GM20000 (cell line): Measurements from ENCODE around the gene CCDC24.

Experiments
- DNase-seq: peaks from one replicate; pipeline ENCODE4 v3.0.0; 2012; ENCODE audit warnings: low spot score
- TF ChIP-seq, protein P1 (sequence below): IDR thresholded peaks from 2 replicates; pipeline ENCODE4 v1.5.1; 2012; ENCODE audit warnings: mild to moderate bottlenecking, control low read depth; ENCODE audit errors: extremely low read depth, missing control alignments

Gene CCDC24

DNA sequence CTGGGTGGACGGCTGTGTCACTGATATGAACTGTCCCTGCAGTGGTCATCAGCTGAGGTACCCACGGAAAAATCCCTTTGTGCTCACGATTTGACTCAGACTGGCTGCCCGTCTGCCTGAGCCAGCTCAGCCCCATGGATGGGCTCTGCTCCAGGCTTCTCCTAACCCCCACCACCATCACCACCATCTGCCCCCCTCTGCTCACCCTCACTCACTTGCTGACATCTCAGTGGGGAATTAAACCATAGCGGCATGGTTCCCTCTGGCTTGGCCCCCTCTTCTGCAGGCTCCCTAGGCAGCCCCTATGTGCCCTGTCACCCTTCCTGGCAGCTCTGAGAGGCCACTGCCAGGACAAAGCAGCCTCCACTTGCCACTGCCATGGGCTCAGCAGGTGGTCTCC is 22.6 kb downstream of the CCDC24 start:
- TF ChIP-seq, protein P1, sequence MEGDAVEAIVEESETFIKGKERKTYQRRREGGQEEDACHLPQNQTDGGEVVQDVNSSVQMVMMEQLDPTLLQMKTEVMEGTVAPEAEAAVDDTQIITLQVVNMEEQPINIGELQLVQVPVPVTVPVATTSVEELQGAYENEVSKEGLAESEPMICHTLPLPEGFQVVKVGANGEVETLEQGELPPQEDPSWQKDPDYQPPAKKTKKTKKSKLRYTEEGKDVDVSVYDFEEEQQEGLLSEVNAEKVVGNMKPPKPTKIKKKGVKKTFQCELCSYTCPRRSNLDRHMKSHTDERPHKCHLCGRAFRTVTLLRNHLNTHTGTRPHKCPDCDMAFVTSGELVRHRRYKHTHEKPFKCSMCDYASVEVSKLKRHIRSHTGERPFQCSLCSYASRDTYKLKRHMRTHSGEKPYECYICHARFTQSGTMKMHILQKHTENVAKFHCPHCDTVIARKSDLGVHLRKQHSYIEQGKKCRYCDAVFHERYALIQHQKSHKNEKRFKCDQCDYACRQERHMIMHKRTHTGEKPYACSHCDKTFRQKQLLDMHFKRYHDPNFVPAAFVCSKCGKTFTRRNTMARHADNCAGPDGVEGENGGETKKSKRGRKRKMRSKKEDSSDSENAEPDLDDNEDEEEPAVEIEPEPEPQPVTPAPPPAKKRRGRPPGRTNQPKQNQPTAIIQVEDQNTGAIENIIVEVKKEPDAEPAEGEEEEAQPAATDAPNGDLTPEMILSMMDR, result no peak
- no peak for DNase-seq

GRCh38 chr1:44014365-44015104 is 23.1 kb downstream of the CCDC24 start:
- no peak for DNase-seq
- TF ChIP-seq, protein P1, result no peak

- DNase-seq, result no peak
- TF ChIP-seq, protein P1, result no peak
Measured at GRCh38 chr1:44015206-44015605, 23.8 kb downstream of the CCDC24 start.

DNA sequence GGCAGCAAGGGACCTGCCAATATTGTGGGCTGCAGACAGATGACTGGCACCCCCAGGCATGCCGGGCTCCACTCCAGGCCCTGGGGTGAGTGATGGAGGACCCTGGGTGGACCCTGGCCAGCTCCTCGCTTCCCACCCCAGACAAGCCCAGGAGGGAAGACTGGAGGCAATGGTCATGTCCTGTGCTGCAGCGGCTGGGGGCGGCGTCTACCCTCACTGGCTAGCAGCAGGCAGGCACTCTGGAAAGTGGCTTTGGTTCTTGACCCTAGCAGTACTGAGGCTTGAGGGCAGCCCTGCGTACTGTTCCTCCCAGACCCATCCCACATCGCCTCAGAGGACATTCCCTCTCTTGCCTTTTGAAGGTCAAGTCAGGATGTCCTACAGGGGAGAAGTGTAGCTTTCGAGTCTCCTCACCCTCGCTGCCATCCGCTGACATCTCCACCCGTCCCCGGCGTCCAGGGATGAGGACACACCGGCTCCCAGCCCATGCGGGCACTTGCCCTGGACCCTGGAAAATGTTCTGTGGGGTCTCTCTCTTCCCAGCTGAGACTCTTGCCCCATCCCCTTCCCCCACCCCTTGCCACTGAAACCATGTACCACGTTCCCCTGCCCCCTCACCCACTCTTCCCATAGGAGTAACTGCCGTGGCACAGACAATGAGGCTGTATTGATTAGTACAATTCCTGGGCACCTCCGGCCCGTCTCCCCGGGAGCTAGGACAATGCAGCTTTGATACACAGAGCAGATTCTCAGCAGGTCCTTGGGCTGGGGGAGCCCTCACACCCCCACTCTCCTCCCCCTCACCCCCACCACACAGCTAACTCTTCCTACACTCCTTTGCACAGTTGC is 24.9 kb downstream of the CCDC24 start:
- TF ChIP-seq, protein P1, result no peak
- no peak for DNase-seq

GRCh38 chr1:44016890-44017400 is 25.5 kb downstream of the CCDC24 start:
- DNase-seq, result no peak
- TF ChIP-seq, protein P1, result no peak

DNA sequence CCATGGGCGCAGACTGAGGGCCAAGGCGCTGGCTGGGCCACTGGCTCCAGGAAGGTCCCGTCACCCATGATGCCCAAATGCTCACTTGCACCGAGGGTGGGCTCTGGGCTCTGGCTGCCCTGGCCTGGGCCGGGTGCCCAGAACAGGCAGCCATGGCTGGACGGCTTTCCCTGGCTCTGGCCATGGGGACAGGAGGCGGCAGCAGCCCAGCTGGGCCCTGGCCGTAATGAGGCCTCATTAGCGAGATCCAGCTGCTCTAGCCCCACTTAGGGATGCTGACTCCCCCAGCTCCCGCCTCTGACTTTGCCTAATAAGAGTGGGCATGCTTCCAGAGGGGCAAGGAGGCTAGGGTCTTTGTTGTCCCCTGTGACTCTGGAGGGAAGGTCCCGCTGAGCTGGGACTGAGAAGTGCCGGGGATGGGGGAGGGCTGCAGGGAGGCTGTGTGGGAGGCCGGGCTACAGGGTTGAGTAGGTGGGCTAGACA is 28.1 kb downstream of the CCDC24 start:
- TF ChIP-seq, protein P1, result no peak
- DNase-seq, result no peak

GRCh38 chr1:44020464-44020863 is 29.1 kb downstream of the CCDC24 start:
- TF ChIP-seq, protein P1, result no peak
- DNase-seq, result no peak
